Neural cell (in vitro differentiated cells): ENCODE results near the gene KCNQ5. TPM values are rescaled to one million over a fixed set of nuclear protein-coding genes. Genes with fewer than 3 reads are reported as not detected.

Experiments
- H2AFZ ChIP-seq: fragments of 200-600, 300-800 bp; sonication (generic), shearing (Covaris generic); 2 replicates; pipeline ENCODE4 v1.6.0; 2014; ENCODE audit warnings: low read depth, mild to moderate bottlenecking, antibody characterized with exemption, low read length, moderate library complexity
- H3F3A ChIP-seq: fragments of 200-600 bp; shearing (Covaris generic); 2 replicates; pipeline ENCODE4 v1.6.1; 2016; ENCODE audit warnings: mild to moderate bottlenecking, moderate library complexity, mixed read lengths, antibody characterized with exemption, low read length; ENCODE audit not compliant: insufficient read depth, poor library complexity, severe bottlenecking
- H3K27ac ChIP-seq: fragments of 200-600, 300-800 bp; sonication (generic), shearing (Covaris generic); 2 replicates; pipeline ENCODE4 v1.5.1; 2014; ENCODE audit warnings: mild to moderate bottlenecking, low read length, moderate library complexity
- H3K27me3 ChIP-seq: fragments of 300-800, 200-600 bp; sonication (generic), shearing (Covaris generic); 2 replicates; pipeline ENCODE4 v1.6.0; 2014; ENCODE audit warnings: mild to moderate bottlenecking, low read depth, low read length, moderate library complexity; ENCODE audit not compliant: insufficient read depth
- H3K36me3 ChIP-seq: fragments of 300-800, 200-600 bp; sonication (generic), shearing (Covaris generic); 2 replicates; pipeline ENCODE4 v1.5.1; 2014; ENCODE audit warnings: mild to moderate bottlenecking, antibody characterized with exemption, low read length, moderate library complexity; ENCODE audit not compliant: insufficient read depth
- H3K4me2 ChIP-seq: fragments of 300-800, 200-600 bp; sonication (generic), shearing (Covaris generic); 2 replicates; pipeline ENCODE4 v1.6.0; 2014; ENCODE audit warnings: mild to moderate bottlenecking, low read length
- H3K4me3 ChIP-seq: fragments of 300-800, 200-600 bp; sonication (generic), shearing (Covaris generic); 2 replicates; pipeline ENCODE4 v1.5.1; 2014; ENCODE audit warnings: mild to moderate bottlenecking, low read length, moderate library complexity
- H3K79me2 ChIP-seq: fragments of 200-600 bp; shearing (Covaris generic); replicated peaks from 2 replicates; pipeline ENCODE4 v1.6.0; 2014; ENCODE audit warnings: mild to moderate bottlenecking, low read length, moderate library complexity; ENCODE audit not compliant: insufficient read depth
- H3K9ac ChIP-seq: fragments of 300-800, 200-600 bp; sonication (generic), shearing (Covaris generic); 2 replicates; pipeline ENCODE4 v1.6.1; 2016; ENCODE audit warnings: mild to moderate bottlenecking, low read length, mixed read lengths
- H3K9me2 ChIP-seq: fragments of 200-600 bp; shearing (Covaris generic); 2 replicates; pipeline ENCODE4 v1.6.1; 2016; ENCODE audit warnings: mild to moderate bottlenecking, low read length, mixed read lengths; ENCODE audit not compliant: insufficient read depth
- H3K9me3 ChIP-seq: fragments of 200-600, 300-800 bp; sonication (generic), shearing (Covaris generic); 2 replicates; pipeline ENCODE4 v1.6.1; 2016; ENCODE audit warnings: mild to moderate bottlenecking, mixed run types, low read length, moderate library complexity, mixed read lengths
- H4K20me1 ChIP-seq: fragments of 200-600 bp; shearing (Covaris generic); 2 replicates; pipeline ENCODE4 v1.6.1; 2016; ENCODE audit warnings: mild to moderate bottlenecking, mixed run types; ENCODE audit not compliant: insufficient read depth
- EP300 ChIP-seq: fragments of 450-650 bp; conservative IDR thresholded peaks from 2 replicates; pipeline ENCODE4 v1.6.1; 2014; ENCODE audit warnings: antibody characterized with exemption, mild to moderate bottlenecking, moderate library complexity; ENCODE audit not compliant: poor library complexity, severe bottlenecking
- EZH2 ChIP-seq: fragments of 200-600, 300-800 bp; shearing (Covaris generic), sonication (generic); IDR thresholded peaks from 2 replicates; pipeline ENCODE4 v1.6.1; 2014; ENCODE audit warnings: antibody characterized with exemption, low read length, borderline replicate concordance, mild to moderate bottlenecking; ENCODE audit not compliant: insufficient read depth, poor library complexity, severe bottlenecking
- MXI1 ChIP-seq: fragments of 450-650 bp; conservative IDR thresholded peaks from 2 replicates; pipeline ENCODE4 v1.6.1; 2014; ENCODE audit warnings: antibody characterized with exemption, mild to moderate bottlenecking; ENCODE audit not compliant: poor library complexity, severe bottlenecking
- POLR2AphosphoS5 ChIP-seq: IDR thresholded peaks from 2 replicates; pipeline ENCODE4 v1.6.1; 2012
- RAD21 ChIP-seq: fragments of 450-650 bp; conservative IDR thresholded peaks from 2 replicates; pipeline ENCODE4 v1.6.1; 2014; ENCODE audit warnings: antibody characterized with exemption, mild to moderate bottlenecking, moderate library complexity
- SMC3 ChIP-seq: fragments of 450-650 bp; conservative IDR thresholded peaks from 2 replicates; pipeline ENCODE4 v1.6.1; 2014; ENCODE audit warnings: antibody characterized with exemption, mild to moderate bottlenecking, moderate library complexity; ENCODE audit not compliant: poor library complexity
- TAF1 ChIP-seq: IDR thresholded peaks from 2 replicates; pipeline ENCODE4 v1.6.1; 2012; ENCODE audit warnings: low read depth
- polyA plus RNA-seq: library from polyadenylated mRNA; depleted of rRNA; stranded (reverse); fragments of >200 nt; gene quantifications from 2 replicates; pipeline ENCODE4 v1.2.3, GENCODE V29; 2014
- TF ChIP-seq, protein P1 (sequence below): fragments of 450-650 bp; IDR thresholded peaks from 2 replicates; pipeline ENCODE4 v1.5.1; 2014; ENCODE audit warnings: antibody characterized with exemption, mild to moderate bottlenecking, moderate library complexity; ENCODE audit not compliant: poor library complexity, severe bottlenecking
- TF ChIP-seq, protein P2 (sequence below): IDR thresholded peaks from 2 replicates; pipeline ENCODE4 v1.6.1; 2012; ENCODE audit warnings: borderline replicate concordance

Gene KCNQ5
- polyA plus RNA-seq, 1 donor from 2014 or later = 0.30 TPM

DNA sequence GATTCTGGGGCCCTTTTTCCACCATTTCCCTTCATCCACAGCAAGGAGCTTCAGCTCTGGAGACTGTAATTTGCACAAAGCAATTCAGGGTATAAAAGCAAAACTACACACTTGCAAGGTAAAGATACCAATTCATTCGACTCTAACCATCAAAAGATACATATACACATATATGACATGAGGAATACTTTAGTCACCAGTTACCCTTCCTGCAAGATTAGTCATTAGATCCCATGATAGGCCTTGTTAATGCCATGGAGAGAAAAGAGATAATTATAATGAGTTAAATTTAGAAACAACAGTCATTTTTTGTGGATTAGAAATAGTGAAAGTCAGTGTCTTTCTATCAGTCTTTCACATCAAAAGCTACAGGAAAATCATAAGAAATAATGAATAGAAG, 204.2 kb downstream of the KCNQ5 start:
- H4K20me1 ChIP-seq = no peaks in the 10 kb centered on the region
- no peaks in the 10 kb centered on the region for H3K9me2 ChIP-seq
- no peak for TF ChIP-seq SMC3
- TF ChIP-seq, protein P1, sequence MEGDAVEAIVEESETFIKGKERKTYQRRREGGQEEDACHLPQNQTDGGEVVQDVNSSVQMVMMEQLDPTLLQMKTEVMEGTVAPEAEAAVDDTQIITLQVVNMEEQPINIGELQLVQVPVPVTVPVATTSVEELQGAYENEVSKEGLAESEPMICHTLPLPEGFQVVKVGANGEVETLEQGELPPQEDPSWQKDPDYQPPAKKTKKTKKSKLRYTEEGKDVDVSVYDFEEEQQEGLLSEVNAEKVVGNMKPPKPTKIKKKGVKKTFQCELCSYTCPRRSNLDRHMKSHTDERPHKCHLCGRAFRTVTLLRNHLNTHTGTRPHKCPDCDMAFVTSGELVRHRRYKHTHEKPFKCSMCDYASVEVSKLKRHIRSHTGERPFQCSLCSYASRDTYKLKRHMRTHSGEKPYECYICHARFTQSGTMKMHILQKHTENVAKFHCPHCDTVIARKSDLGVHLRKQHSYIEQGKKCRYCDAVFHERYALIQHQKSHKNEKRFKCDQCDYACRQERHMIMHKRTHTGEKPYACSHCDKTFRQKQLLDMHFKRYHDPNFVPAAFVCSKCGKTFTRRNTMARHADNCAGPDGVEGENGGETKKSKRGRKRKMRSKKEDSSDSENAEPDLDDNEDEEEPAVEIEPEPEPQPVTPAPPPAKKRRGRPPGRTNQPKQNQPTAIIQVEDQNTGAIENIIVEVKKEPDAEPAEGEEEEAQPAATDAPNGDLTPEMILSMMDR = no peak
- TF ChIP-seq EP300 = no peak
- no peak for TF ChIP-seq POLR2AphosphoS5
- no peak for TF ChIP-seq RAD21
- no peak for TF ChIP-seq TAF1
- H3K9ac ChIP-seq = no peak overlapping the region
- H3K36me3 ChIP-seq = no peaks in the 10 kb centered on the region
- H3K27ac ChIP-seq = no peak overlapping the region
- H3K9me3 ChIP-seq = no peaks in the 10 kb centered on the region
- no peaks in the 10 kb centered on the region for H3K79me2 ChIP-seq
- no peak overlapping the region for H2AFZ ChIP-seq
- H3K4me2 ChIP-seq = no peak overlapping the region
- no peaks in the 10 kb centered on the region for H3F3A ChIP-seq
- H3K27me3 ChIP-seq = no peaks in the 10 kb centered on the region
- no peak overlapping the region for H3K4me3 ChIP-seq

DNA sequence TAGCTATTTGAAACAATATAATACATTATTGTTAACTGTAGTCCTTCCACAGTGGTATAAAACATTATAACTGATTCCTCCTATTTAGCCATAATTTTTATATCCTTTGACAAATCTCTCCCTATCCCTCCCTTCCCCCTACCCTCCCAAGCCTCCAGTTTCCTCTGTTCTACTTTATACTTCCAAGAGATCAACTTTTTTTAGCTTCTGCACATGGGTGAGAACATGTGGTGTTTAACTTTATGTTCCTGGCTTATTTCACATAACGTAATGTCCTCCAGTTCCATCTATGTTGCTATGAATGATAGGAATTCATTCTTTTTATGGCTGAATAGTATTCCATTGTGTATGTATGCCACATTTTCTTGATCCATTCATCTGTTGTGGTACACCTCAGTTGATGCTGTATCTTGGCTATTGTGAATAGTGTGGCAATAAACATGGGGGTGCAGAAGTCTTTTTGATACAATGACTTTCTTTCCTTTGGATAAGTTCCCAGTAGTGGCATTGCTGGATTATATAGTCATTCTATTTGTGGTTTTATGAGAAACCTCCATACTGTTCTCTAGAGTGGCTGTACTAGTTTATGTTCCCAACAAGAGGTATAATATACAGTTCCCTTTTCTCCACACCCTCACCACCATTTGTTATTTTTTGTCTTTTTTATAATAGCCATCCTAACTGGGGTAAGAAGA, 205.0 kb downstream of the KCNQ5 start:
- Histone ChIP-seq H3K9ac (no peak overlapping the region), H3K36me3 (no peaks in the 10 kb centered on the region)
- TF ChIP-seq, protein P2, sequence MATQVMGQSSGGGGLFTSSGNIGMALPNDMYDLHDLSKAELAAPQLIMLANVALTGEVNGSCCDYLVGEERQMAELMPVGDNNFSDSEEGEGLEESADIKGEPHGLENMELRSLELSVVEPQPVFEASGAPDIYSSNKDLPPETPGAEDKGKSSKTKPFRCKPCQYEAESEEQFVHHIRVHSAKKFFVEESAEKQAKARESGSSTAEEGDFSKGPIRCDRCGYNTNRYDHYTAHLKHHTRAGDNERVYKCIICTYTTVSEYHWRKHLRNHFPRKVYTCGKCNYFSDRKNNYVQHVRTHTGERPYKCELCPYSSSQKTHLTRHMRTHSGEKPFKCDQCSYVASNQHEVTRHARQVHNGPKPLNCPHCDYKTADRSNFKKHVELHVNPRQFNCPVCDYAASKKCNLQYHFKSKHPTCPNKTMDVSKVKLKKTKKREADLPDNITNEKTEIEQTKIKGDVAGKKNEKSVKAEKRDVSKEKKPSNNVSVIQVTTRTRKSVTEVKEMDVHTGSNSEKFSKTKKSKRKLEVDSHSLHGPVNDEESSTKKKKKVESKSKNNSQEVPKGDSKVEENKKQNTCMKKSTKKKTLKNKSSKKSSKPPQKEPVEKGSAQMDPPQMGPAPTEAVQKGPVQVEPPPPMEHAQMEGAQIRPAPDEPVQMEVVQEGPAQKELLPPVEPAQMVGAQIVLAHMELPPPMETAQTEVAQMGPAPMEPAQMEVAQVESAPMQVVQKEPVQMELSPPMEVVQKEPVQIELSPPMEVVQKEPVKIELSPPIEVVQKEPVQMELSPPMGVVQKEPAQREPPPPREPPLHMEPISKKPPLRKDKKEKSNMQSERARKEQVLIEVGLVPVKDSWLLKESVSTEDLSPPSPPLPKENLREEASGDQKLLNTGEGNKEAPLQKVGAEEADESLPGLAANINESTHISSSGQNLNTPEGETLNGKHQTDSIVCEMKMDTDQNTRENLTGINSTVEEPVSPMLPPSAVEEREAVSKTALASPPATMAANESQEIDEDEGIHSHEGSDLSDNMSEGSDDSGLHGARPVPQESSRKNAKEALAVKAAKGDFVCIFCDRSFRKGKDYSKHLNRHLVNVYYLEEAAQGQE = no peak
- TF ChIP-seq POLR2AphosphoS5 = no peak
- TF ChIP-seq SMC3 = no peak
- TF ChIP-seq TAF1 = no peak

DNA sequence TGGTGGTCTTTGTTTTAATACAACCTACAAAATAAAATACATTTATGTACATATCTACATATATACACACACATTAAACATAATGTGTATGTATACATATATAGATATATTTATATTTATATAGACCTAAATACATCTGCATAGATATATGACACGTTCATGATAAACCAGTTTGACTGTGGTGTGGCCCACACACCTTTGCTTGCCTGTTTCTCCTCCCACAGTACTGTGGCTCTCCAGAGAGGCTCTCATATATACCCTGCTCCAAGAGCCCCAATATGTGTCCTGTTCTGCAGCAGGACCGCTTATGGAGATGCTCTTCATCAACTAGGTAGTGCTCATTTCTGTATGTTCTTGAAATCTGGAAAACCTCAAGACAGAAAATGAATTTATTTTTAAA, 207.0 kb downstream of the KCNQ5 start:
- Histone ChIP-seq H2AFZ (no peak overlapping the region), H3K27me3 (no peaks in the 10 kb centered on the region), H3K9ac (no peak overlapping the region), H3K9me2 (no peaks in the 10 kb centered on the region), H3F3A (no peaks in the 10 kb centered on the region), H4K20me1 (no peaks in the 10 kb centered on the region), H3K36me3 (no peaks in the 10 kb centered on the region), H3K79me2 (no peaks in the 10 kb centered on the region), H3K4me3 (no peak overlapping the region), H3K4me2 (no peak overlapping the region), H3K9me3 (no peaks in the 10 kb centered on the region), H3K27ac (no peak overlapping the region)
- TF ChIP-seq, protein P1 = no peak
- no peak for TF ChIP-seq EZH2
- TF ChIP-seq, protein P2 = no peak
- no peak for TF ChIP-seq MXI1
- TF ChIP-seq SMC3 = no peak
- no peak for TF ChIP-seq RAD21
- no peak for TF ChIP-seq EP300
- no peak for TF ChIP-seq POLR2AphosphoS5
- TF ChIP-seq TAF1 = no peak

More for the DNA sequence above, 205.0 kb downstream of the KCNQ5 start:
- Histone ChIP-seq H2AFZ (no peak overlapping the region), H3K9me2 (no peaks in the 10 kb centered on the region), H3K4me2 (no peak overlapping the region), H3K4me3 (no peak overlapping the region), H3K27ac (no peak overlapping the region), H4K20me1 (no peaks in the 10 kb centered on the region), H3K27me3 (no peaks in the 10 kb centered on the region), H3F3A (no peaks in the 10 kb centered on the region), H3K79me2 (no peaks in the 10 kb centered on the region), H3K9me3 (no peaks in the 10 kb centered on the region)
